H9 (cell line): Measurements from ENCODE around the gene CHGA. TPM values are rescaled to one million over a fixed set of nuclear protein-coding genes. Genes with fewer than 3 reads are reported as not detected.

Source experiments
- DNase-seq: peaks from one replicate; pipeline ENCODE4 v3.0.0-alpha.2; 2017
- H2AFZ ChIP-seq: one replicate; pipeline ENCODE4 v1.6.1; 2013; ENCODE audit warnings: mild to moderate bottlenecking, low read length, control low read depth, moderate library complexity
- H2AK5ac ChIP-seq: 2 replicates; pipeline ENCODE4 v1.6.1; 2013; ENCODE audit warnings: low read length, control low read depth, mixed read lengths; ENCODE audit not compliant: insufficient read length
- H2BK120ac ChIP-seq: one replicate; pipeline ENCODE4 v1.6.1; 2013; ENCODE audit warnings: low read depth, mild to moderate bottlenecking, low read length, control low read depth, inconsistent platforms; ENCODE audit not compliant: poor library complexity, severe bottlenecking
- H2BK12ac ChIP-seq: 2 replicates; pipeline ENCODE4 v1.6.1; 2013; ENCODE audit warnings: low read length, control low read depth, mixed read lengths, low read depth; ENCODE audit not compliant: insufficient read length
- H2BK15ac ChIP-seq: 2 replicates; pipeline ENCODE4 v1.6.1; 2013; ENCODE audit warnings: low read depth, low read length, control low read depth
- H2BK20ac ChIP-seq: one replicate; pipeline ENCODE4 v1.6.1; 2013; ENCODE audit warnings: low read depth, mild to moderate bottlenecking, low read length, control low read depth, inconsistent platforms; ENCODE audit not compliant: poor library complexity, severe bottlenecking
- H2BK5ac ChIP-seq: 2 replicates; pipeline ENCODE4 v1.6.1; 2013; ENCODE audit warnings: low read length, control low read depth, mixed read lengths; ENCODE audit not compliant: insufficient read length
- H3K14ac ChIP-seq: 2 replicates; pipeline ENCODE4 v1.6.1; 2013; ENCODE audit warnings: low read length, control low read depth; ENCODE audit not compliant: insufficient read depth
- H3K18ac ChIP-seq: 2 replicates; pipeline ENCODE4 v1.6.1; 2013; ENCODE audit warnings: low read depth, mild to moderate bottlenecking, mixed read lengths, low read length, control low read depth; ENCODE audit not compliant: insufficient read length
- H3K23ac ChIP-seq: 2 replicates; pipeline ENCODE4 v1.6.1; 2013; ENCODE audit warnings: low read length, control low read depth, mixed read lengths, low read depth; ENCODE audit not compliant: insufficient read length
- H3K23me2 ChIP-seq: 2 replicates; pipeline ENCODE4 v1.6.1; 2013; ENCODE audit warnings: low read depth, mild to moderate bottlenecking, mixed read lengths, low read length, control low read depth; ENCODE audit not compliant: insufficient read length, poor library complexity, severe bottlenecking
- H3K27ac ChIP-seq: 2 replicates; pipeline ENCODE4 v1.5.1; 2013; ENCODE audit warnings: low read length, control low read depth, mixed read lengths, low read depth; ENCODE audit not compliant: insufficient read length
- H3K27me3 ChIP-seq: 2 replicates; pipeline ENCODE4 v1.6.1; 2013; ENCODE audit warnings: low read length, control low read depth, inconsistent platforms; ENCODE audit not compliant: insufficient read depth
- H3K4ac ChIP-seq: 2 replicates; pipeline ENCODE4 v1.6.1; 2013; ENCODE audit warnings: low read depth, mild to moderate bottlenecking, control low read depth, inconsistent platforms, low read length, moderate library complexity
- H3K4me1 ChIP-seq: 2 replicates; pipeline ENCODE4 v1.6.1; 2013; ENCODE audit warnings: low read length, control low read depth, inconsistent platforms; ENCODE audit not compliant: insufficient read depth
- H3K4me2 ChIP-seq: 2 replicates; pipeline ENCODE4 v1.6.1; 2013; ENCODE audit warnings: low read length, control low read depth, mixed read lengths; ENCODE audit not compliant: insufficient read length, insufficient read depth
- H3K56ac ChIP-seq: 2 replicates; pipeline ENCODE4 v1.6.1; 2013; ENCODE audit warnings: low read depth, mild to moderate bottlenecking, mixed read lengths, low read length, control low read depth; ENCODE audit not compliant: insufficient read length
- H3K79me1 ChIP-seq: 2 replicates; pipeline ENCODE4 v1.6.1; 2013; ENCODE audit warnings: low read depth, mild to moderate bottlenecking, moderate library complexity, low read length, control low read depth, inconsistent platforms; ENCODE audit not compliant: insufficient read depth, poor library complexity, severe bottlenecking
- H3K79me2 ChIP-seq: 2 replicates; pipeline ENCODE4 v1.6.1; 2013; ENCODE audit warnings: low read length, control low read depth, inconsistent platforms; ENCODE audit not compliant: insufficient read depth
- H3K9ac ChIP-seq: 2 replicates; pipeline ENCODE4 v1.6.1; 2013; ENCODE audit warnings: low read length, control low read depth, mixed read lengths; ENCODE audit not compliant: insufficient read length; ENCODE audit errors: extremely low read depth
- H3K9me3 ChIP-seq: one replicate; pipeline ENCODE4 v1.6.1; 2013; ENCODE audit warnings: low read depth, low read length, inconsistent platforms; ENCODE audit not compliant: control insufficient read depth
- H3T11ph ChIP-seq: one replicate; pipeline ENCODE4 v1.6.1; 2013; ENCODE audit warnings: mild to moderate bottlenecking, low read length, control low read depth, inconsistent platforms
- H4K20me1 ChIP-seq: one replicate; pipeline ENCODE4 v1.6.1; 2013; ENCODE audit not compliant: control insufficient read depth, insufficient read length, insufficient read depth
- H4K5ac ChIP-seq: 2 replicates; pipeline ENCODE4 v1.6.1; 2013; ENCODE audit warnings: low read depth, mild to moderate bottlenecking, mixed read lengths, low read length, control low read depth; ENCODE audit not compliant: insufficient read length
- H4K8ac ChIP-seq: replicated peaks from 2 replicates; pipeline ENCODE4 v1.6.1; 2013; ENCODE audit warnings: low read length, control low read depth, mixed read lengths, low read depth; ENCODE audit not compliant: insufficient read length
- H4K91ac ChIP-seq: 2 replicates; pipeline ENCODE4 v1.6.1; 2013; ENCODE audit warnings: low read depth, mild to moderate bottlenecking, moderate library complexity, mixed read lengths, low read length, control low read depth; ENCODE audit not compliant: insufficient read length
- H3K27ac Mint-ChIP-seq, 3 experiments: 2 replicates in 2 of 3; 3 replicates in 1 of 3; pipeline ENCODE4 v1.8.0; 2020 to 2021; ENCODE audit warnings: mixed read lengths in 3 of 3, mild to moderate bottlenecking in 1 of 3, moderate library complexity in 1 of 3
- H3K27me3 Mint-ChIP-seq: 2 replicates; pipeline ENCODE4 v1.8.0; 2021; ENCODE audit warnings: low read depth, mild to moderate bottlenecking, moderate library complexity, mixed read lengths
- H3K36me3 Mint-ChIP-seq, 3 experiments: 2 replicates in 2 of 3; 3 replicates in 1 of 3; pipeline ENCODE4 v1.8.0; 2020 to 2021; ENCODE audit warnings: low read depth in 3 of 3, mixed read lengths in 3 of 3; ENCODE audit not compliant: insufficient read depth in 1 of 3
- H3K4me1 Mint-ChIP-seq, 2 experiments: 2 replicates each; pipeline ENCODE4 v1.8.0; 2020; ENCODE audit warnings: mixed read lengths in 2 of 2
- H3K4me3 Mint-ChIP-seq, 2 experiments: 2 replicates in 1 of 2; 3 replicates in 1 of 2; pipeline ENCODE4 v1.8.0; 2020 to 2021; ENCODE audit warnings: mild to moderate bottlenecking in 2 of 2, mixed read lengths in 2 of 2, moderate library complexity in 1 of 2
- H3K9me3 Mint-ChIP-seq, 2 experiments: 2 replicates in 1 of 2; 3 replicates in 1 of 2; pipeline ENCODE4 v1.8.0; 2020; ENCODE audit warnings: mild to moderate bottlenecking in 2 of 2, mixed read lengths in 2 of 2, moderate library complexity in 1 of 2
- WGBS: extraction: QIAGEN DNeasy Blood & Tissue Kit; methylation state at CpG from one replicate; pipeline ENCODE4 v1.1.7; 2013; ENCODE audit warnings: missing lambda C conversion rate, low lambda C conversion rate, mixed read lengths; ENCODE audit not compliant: insufficient read length; ENCODE audit errors: extremely low coverage; 5-methylcytosine and 5-hydroxymethylcytosine counted together
- total RNA-seq: library from RNA; stranded (reverse); gene quantifications from 2 replicates; pipeline ENCODE4 v1.2.1, GENCODE V29; 2021
- TF ChIP-seq, protein P1 (sequence below): fragments of 200-600 bp; sonication (generic); conservative IDR thresholded peaks from 3 replicates; pipeline ENCODE4 v1.8.0; 2021; ENCODE audit warnings: antibody characterized with exemption, mild to moderate bottlenecking

CHGA gene
- total RNA-seq, 1 experiment from 2014 or later: 6.7 TPM

DNA sequence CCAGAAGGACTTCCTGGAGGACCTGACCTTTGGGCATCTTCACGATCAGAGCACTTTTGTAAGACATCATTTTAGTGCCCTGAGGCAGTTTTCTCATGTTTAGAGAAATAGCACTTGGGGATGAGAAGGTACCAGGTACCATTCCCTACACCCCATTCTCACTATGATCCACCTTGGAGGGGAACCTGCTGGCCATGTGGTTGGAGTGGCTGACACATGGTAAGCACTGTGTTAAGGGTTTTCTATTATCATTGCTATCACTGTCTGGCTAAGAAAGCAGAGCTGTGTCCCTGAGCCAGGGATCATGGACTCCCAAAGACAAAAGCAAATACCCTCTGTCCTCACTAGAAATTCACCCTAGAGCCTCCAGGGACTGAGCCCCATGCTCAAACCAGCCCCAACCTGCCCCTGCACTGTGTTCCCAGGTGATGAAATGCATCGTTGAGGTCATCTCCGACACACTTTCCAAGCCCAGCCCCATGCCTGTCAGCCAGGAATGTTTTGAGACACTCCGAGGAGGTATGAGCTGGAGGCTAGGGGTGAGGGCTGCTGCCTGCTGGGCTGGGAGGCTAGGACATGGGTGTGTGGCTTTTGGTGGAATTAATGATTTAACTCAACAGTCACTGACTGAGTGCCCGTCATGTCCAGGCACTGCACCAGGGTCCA, 3.4 kb downstream of the CHGA start:
- no CpG with 5 or more reads among the region's 5 CpGs for WGBS
- H3T11ph ChIP-seq: no peak overlapping the region

More for the DNA sequence above, 3.4 kb downstream of the CHGA start:
- Histone ChIP-seq H3K27ac (no peak overlapping the region), H4K91ac (no peak overlapping the region), H3K4ac (no peak overlapping the region), H2BK5ac (no peak overlapping the region), H3K56ac (no peak overlapping the region), H3K23me2 (peaks cover 13% of the 10 kb centered on the region), H3K79me1 (no peaks in the 10 kb centered on the region), H3K23ac (no peak overlapping the region), H3K9ac (no peak overlapping the region), H2AFZ (no peak overlapping the region), H2BK12ac (no peak overlapping the region), H2BK120ac (no peak overlapping the region), H2BK15ac (no peak overlapping the region), H3K9me3 (no peaks in the 10 kb centered on the region), H4K8ac (no peak overlapping the region), H3K27me3 (no peaks in the 10 kb centered on the region), H3K4me1 (no peaks in the 10 kb centered on the region), H2AK5ac (no peak overlapping the region), H2BK20ac (no peak overlapping the region), H4K20me1 (peaks cover 7% of the 10 kb centered on the region), H3K18ac (no peak overlapping the region), H3K4me2 (no peak overlapping the region), H3K14ac (no peak overlapping the region), H3K79me2 (no peaks in the 10 kb centered on the region), H4K5ac (no peak overlapping the region)
- Mint-ChIP-seq H3K27me3 (peaks cover 37% of the 10 kb centered on the region), H3K4me3 (no peak overlapping the region), H3K9me3 (no peaks in the 10 kb centered on the region), H3K4me1 (peaks cover 23 to 26% of the 10 kb centered on the region in 2 experiments), H3K27ac (no peak overlapping the region; a peak in 1 of 7 replicates), H3K36me3 (peaks cover 0 to 5% (median 0%) of the 10 kb centered on the region in 3 experiments; a peak in 2 of 7 replicates)
- TF ChIP-seq, protein P1, sequence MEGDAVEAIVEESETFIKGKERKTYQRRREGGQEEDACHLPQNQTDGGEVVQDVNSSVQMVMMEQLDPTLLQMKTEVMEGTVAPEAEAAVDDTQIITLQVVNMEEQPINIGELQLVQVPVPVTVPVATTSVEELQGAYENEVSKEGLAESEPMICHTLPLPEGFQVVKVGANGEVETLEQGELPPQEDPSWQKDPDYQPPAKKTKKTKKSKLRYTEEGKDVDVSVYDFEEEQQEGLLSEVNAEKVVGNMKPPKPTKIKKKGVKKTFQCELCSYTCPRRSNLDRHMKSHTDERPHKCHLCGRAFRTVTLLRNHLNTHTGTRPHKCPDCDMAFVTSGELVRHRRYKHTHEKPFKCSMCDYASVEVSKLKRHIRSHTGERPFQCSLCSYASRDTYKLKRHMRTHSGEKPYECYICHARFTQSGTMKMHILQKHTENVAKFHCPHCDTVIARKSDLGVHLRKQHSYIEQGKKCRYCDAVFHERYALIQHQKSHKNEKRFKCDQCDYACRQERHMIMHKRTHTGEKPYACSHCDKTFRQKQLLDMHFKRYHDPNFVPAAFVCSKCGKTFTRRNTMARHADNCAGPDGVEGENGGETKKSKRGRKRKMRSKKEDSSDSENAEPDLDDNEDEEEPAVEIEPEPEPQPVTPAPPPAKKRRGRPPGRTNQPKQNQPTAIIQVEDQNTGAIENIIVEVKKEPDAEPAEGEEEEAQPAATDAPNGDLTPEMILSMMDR: no peak
- DNase-seq: no peak
